HG02870 (cell line): ENCODE measurements around the gene RASEF.
A peak's percentile ranks its signal among the peaks of the same experiment; 100 is the strongest.
"Not testable (repeated sequence)": the region's sequence is repeated elsewhere in the genome, so short reads cannot be mapped to it uniquely, and the experiment has no call there.

Experiments used
- ATAC-seq: cut with Tn5 transposase; IDR thresholded peaks from one replicate; pipeline ENCODE4 v1.9.1; 2021; ENCODE audit warnings: mild to moderate bottlenecking, moderate library complexity; ENCODE audit not compliant: unreplicated experiment

The RASEF gene

DNA sequence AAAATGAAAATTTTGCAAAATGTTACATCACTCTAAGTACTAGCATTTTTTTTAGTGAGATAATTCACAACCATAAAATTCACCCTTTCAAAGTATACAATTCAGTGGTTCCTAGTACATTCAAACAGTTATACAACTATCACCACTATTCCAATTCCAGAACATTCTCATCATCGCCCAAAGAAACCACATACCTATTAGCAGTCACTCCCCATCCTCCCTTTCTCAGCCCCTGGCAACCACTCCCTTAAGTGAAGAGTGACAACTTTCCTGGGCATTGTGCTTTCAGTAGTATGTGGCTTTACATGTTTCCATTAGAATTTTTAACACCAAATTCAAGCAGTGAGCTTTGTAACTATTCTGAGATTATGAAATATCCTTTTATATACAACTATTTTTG lies 81.4 kb downstream of the RASEF start:
- no peak for ATAC-seq

DNA sequence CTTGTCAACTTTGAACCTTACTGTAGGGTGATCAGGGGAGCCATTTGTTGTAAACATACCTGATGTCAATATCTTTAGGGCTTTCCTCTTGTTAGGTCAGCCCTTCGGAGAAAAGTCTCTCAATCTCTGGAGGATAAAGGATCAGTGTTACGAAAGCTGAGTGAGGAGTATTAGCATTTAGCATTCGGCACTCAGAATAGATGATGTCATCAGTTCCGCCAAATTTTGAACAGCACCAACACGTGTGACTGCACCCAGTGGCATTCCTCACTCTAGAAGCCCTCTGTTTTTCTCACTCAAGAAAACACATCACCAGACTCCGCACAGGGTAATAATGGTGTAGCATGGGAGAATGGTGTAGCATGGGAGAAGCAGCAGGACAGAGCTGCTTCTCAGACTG lies 87.8 kb downstream of the RASEF start:
- no peak for ATAC-seq

DNA sequence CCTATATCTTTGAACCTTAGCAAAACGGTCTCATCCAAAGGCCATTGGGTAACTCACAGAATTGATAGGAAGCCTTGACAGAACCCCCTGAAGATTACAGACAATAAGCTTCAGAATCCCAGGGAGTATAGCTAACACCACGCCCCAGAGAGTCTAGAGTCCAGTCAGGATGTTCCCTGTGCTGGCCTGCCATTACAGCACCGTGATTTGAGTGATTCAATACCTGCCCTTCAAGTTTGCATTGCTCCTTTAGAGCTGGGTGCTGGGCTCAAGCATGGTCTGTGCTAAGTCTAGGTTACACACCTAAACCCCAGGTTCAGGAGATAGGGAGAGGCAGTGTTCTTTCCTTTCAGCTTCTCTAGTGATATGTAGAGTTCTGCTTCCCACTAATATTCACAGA lies 90.5 kb downstream of the RASEF start:
- no peak for ATAC-seq

DNA sequence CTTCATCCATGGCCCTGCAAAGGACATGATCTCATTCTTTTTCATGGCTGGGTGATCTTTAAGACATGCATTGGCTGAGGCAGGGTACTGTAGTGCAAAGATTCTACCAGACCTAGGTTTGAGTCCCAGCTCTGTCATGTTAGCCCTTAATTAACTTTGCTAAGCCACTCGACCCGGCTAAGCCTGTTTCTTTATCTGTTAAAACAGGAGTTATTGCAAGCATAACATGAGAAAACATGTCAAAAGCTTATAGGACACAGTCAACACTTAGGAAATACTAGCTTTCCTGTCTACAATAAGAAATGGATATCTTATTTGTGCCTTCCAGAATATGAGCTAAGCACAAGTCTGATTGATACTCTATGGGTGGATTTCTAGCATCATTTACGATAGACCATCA lies 92.6 kb downstream of the RASEF start:
- ATAC-seq: no peak

DNA sequence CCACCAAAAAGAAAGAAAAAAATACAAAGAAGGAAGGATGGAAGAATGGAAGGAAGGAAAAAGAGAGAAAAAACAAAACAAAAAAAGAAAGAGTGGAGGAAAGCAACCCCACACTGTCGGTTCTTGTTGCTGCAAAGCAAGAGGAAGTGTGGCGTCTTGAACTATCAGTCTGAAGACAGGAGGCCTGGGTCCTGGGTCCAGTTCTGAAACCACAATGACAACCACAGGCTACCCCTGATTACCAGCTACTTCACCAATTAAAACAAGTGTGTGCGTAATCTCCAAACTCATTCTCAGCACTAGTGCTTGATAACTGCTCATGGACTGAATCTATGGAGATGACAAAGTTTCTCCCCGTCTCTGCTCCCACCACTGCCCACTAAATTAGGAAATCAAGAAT lies 93.7 kb downstream of the RASEF start:
- ATAC-seq: no peak

DNA sequence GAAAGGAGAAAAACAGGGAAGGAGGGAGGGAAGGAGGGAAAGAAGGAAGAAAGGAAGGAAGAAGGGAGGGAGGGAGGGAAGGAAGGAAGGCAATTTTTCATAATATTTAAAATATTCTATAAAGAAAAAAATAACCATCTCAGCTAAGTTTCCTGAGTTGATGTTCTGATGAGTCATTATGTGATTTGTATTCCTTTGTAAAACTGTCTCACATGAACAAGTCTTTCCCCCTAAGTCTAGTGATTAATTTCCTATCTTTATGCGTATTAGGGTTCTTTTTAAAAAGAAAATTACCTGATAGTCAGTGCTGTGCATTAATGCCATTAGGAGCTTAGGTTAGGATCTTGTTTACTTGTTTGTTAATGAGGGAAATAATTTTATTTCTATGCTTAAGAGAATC lies 94.1 kb downstream of the RASEF start:
- no peak for ATAC-seq

DNA sequence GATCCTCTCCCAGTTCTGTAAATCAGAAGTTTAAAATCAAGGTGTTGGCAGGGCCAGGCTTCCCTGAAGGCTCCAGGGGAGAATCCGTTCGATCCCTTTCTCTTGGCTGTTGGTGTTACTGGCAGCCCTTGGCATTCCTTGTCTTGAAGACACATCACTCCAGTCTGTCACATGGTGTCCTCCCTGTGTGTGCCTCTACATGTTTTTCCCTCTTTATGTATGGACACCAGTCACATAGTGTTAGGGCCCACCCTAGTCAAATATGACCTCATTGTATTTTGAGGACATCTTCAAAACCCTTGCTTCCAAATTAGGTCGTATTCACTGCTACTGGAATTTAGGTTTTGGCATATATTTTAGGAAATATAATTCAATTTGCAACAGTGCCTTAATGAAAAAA lies 94.6 kb downstream of the RASEF start:
- ATAC-seq: no peak

DNA sequence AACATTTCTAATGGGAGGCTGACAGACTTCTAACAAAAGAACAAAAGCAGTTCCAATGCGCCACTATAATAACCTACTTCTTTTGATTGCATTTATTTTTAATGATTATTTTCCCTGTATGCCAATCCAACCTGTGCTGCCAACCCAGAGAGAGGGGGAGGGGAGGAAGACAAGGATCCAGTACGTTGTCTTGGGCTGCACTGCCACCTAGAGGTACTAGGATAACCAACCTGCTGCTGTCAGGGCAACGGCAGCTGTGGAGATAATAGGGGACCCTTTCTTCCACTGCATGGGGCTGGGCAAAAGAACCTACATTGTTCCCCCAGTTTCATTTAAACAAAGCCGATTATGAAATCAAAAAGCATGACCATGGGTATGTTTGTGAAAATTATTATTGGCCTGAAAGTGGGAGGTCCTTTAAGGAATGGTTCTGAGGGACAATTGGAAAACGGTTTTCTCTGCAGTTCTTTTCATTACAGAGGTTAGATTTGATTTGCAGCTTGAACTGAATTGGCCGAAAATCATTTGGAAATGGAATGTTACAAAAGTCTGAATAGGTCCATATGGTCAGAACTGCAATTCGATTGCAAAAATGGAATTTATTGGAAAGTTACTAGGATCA lies 101.3 kb downstream of the RASEF start:
- peak; percentile 96 for ATAC-seq

DNA sequence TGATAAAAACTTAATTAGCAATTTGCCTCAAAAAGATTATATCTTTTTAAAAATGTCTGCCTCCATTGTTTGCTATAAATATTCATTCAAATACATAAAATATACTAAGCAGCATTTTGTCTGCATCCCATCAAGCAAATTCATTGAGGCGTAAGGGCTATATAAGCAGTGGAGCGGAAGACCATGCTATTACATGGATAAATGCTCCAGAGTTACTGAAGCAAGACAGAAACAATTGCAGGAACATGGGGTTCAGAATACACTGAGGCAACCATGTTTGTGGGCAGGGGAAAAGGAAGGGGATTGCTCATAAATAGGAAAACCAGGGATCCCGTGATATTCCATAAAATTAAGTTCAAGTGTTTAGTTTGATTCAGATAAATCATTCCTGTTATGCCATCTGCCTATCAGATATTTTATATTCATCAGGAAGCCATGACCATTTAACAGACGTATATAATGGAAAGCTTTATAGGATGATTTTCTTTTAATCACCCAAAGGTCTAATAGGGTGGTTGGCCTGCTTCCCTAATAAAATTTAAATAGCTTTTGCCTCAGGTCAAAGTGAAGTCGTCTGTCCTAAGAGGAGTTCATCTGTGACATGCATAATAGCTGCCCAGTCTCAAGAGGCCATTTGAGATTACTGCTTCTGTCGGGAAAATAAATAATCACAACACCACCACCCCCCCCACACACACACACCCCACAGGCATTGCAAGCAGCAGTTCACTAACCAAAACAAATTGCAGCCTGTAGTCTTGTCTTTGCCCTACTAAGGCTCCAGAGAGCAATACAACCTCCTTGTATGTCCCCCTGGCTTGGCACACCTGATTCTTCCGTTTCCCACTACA lies 105.2 kb downstream of the RASEF start:
- ATAC-seq: no peak

DNA sequence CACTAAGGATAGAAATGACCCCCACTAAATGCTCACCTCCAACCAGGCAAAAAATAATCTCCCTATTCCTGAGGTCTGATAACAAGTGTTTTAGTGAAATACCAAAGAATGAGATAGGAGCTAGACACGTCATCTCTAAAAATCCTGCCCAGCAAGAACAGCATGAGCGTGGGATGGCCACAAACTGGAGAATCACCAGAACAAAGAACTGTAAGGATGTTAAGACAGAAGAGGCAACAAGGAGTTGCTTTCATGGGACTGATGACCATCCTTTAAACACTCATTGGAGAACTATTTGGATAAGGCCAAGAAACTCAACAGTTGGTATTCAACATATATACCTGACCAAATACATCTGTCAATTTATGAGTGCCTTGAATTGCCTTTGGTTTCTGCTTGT lies 113.7 kb downstream of the RASEF start:
- no peak for ATAC-seq

DNA sequence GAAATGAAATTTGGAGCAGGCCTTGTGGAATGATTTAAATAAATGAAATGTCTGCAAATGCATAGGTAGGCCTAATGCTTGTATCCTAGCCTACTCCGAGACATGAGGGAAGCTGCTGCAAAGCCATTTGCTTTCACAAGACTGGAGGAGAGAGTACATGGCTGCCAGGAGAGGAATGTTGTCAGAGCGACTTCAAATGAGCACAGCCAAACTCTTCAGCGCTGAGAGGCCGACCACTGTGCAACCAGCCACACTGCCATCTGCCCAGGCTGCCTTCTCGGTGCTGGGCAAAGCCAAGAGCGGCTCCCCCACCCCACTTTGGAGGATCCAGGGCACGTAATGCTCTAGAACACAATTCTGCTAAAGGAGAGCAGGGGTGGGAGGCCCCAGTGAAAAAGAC lies 122.6 kb downstream of the RASEF start:
- ATAC-seq: no peak

DNA sequence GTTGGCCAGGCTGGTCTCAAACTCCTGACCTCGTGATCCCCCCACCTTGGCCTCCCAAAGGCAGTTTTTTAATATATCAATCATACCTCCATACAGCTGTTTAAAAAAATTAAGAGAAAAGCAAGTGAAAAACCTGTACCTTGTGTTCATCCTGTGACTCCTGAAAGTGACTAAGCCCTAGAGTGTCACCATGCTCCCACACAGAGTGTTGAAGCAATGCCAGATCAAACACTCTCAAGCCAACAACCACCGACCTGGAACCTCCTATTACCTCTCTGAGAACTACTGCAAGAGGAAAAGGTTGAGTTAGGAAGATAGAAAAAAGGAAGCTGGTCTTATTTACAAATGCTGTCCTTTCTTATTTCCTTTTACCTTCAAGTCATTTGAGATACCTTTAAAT lies 123.5 kb downstream of the RASEF start:
- ATAC-seq: no peak

DNA sequence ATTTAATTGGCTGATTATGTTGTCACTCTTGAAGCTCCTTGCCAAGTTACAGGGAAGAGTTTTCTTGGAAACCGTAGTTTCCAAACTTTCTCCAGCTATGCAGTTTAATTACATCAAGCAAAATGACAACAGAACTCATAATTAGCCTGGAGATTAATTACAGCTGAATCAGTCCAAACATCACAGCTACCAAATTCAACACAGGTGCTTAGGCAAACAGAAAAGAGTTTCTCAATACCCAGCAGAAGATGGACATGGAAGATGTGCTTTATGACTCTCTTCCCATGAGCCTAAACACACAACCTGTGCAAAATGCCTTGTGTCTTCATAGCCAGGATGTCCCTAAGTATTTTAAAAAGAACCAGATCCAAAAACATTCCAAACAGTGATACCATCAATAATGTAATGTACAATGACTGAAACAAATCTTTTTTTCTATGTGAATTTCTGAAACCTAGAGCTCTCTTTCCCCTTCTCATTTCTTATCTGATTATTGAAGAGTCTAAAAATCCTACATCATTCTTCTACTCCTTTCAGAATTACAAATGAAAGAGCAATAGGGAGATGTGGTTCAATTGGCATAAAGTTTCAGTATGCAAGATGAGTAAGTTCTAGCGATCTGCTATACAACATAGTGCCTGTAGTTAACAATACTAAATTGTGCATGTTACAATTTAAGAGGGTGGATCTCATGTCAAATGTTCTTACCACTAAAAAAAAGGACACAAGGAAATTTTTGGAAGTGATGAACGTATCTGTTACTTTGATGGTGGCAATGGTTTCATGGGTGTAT lies 124.3 kb downstream of the RASEF start:
- no peak for ATAC-seq

DNA sequence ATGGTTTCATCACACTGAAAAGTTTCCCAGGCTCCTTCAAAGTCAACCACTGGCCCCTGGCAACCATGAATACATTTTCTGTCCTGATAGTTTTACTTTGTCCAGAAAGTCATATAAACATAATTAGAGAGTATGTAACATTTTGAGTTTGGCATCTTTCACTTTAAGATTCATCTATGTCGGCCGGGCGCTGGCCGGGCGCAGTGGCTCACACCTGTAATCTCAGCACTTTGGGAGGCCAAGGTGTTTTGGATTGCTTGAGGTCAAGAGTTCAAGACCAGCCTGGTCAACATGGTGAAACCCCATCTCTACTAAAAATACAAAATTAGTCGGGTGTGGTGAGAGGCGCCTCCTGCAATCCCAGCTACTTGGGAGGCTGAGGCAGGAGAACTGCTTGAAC lies 126.4 kb downstream of the RASEF start:
- not testable (repeated sequence) for ATAC-seq

DNA sequence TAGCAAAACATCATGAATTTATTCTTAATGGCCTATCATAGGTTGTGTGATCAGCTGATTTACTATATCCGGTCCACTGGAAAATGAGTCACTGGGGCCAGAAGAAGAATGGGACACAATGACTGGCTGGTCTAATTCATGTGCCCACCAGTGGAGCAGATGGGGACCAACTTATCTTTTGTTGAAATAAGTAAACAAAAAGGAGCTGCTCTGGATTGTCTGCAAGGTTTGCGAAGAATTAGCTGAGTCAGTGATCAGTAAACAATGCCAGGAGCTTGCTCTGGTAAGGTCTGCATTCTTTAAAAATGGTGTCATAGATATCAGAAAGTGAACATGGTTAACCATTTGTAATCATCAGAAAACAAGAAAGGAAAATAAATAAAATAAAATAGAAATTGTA lies 128.0 kb downstream of the RASEF start:
- no peak for ATAC-seq

DNA sequence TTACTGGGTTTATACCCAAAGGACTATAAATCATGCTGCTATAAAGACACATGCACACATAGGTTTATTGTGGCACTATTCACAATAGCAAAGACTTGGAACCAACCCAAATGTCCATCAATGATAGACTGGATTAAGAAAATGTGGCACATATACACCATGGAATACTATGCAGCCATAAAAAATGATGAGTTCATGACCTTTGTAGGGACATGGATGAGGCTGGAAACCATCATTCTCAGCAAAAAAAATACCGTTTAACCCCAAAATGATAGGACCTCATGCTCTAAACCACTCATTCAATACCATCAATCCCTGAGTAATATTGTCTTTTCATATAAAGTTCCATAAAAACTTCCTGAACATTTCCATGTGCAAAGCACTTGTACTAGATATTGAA lies 128.9 kb downstream of the RASEF start:
- not testable (repeated sequence) for ATAC-seq

DNA sequence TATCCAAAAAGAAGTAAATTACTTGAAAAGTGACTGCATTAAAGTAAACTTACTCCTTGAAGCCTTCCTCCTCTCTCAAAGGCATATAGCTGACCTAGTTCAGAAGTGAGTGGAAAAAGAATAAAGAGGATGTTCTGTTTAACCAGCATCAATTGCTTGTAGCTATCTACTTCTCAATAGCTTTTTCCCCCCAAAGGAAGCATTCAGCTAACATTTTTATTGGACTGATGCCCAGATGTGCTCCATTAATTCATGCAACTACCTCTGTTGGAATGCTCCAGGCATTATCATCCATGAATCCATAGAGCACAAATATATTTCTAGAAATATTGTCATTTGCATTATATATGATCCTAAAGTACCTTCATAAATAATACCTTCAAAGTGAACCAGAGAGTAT lies 132.8 kb downstream of the RASEF start:
- no peak for ATAC-seq
